ENCODE data around the gene RNF145. TPM values are rescaled to one million over a fixed set of nuclear protein-coding genes. Genes with fewer than 3 reads are reported as not detected.
"Not testable (repeated sequence)": the region's sequence is repeated elsewhere in the genome, so short reads cannot be mapped to it uniquely, and the experiment has no call there.

RNF145 gene, protein sequence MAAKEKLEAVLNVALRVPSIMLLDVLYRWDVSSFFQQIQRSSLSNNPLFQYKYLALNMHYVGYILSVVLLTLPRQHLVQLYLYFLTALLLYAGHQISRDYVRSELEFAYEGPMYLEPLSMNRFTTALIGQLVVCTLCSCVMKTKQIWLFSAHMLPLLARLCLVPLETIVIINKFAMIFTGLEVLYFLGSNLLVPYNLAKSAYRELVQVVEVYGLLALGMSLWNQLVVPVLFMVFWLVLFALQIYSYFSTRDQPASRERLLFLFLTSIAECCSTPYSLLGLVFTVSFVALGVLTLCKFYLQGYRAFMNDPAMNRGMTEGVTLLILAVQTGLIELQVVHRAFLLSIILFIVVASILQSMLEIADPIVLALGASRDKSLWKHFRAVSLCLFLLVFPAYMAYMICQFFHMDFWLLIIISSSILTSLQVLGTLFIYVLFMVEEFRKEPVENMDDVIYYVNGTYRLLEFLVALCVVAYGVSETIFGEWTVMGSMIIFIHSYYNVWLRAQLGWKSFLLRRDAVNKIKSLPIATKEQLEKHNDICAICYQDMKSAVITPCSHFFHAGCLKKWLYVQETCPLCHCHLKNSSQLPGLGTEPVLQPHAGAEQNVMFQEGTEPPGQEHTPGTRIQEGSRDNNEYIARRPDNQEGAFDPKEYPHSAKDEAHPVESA
- 79.7 and 80.8 TPM in 2 replicates for polyA plus RNA-seq (2014; cell fraction: cytosol; rRNA removed)
- 39.5 and 44.8 TPM in 2 replicates for polyA plus RNA-seq (2014; cell fraction: nucleus; rRNA removed)

- peak; percentile 80 for DNase-seq (ENCODE audit: low spot score)
Measured at GRCh38 chr5:159209438-159210209, at the start of gene RNF145. Gene RNF145, minus strand, starts transcription at chr5:159209553. Its CDS starts 5,936 bp downstream, at chr5:159203617.

- no peak for DNase-seq (ENCODE audit: low spot score)
Measured at GRCh38 chr5:159258361-159258760, 49.0 kb upstream of the RNF145 start.

DNA sequence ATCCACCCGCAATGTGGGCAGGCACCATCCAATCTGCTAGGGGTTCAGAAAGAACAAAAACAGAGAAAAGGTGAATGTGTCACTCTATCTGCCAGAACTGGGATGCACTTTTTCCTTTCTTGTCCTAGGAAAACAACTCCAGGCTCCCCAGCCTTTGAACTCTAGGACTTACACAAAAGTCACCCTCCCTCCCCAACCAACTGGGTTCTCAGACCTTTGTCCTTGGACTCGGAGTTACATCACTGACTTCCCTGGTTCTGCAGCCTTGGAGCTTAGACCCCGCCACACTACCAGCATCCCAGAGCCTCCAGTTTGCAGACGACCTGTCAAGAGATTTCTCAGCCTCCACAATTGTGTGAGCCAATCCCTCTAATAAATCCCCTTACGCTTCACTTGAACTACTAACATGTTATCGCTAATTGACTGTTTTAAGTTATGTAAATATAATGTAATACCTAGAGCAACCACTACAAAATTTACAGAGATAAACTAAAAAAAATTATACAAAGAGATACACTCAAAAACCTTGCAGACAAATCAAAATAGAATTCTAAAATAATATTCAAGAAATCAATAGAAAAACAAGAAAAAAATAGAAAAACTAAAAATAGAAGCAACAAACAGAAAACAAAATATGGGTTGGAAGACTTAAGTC lies 48.4 kb upstream of the RNF145 start:
- no peak for DNase-seq (ENCODE audit: low spot score)

DNA sequence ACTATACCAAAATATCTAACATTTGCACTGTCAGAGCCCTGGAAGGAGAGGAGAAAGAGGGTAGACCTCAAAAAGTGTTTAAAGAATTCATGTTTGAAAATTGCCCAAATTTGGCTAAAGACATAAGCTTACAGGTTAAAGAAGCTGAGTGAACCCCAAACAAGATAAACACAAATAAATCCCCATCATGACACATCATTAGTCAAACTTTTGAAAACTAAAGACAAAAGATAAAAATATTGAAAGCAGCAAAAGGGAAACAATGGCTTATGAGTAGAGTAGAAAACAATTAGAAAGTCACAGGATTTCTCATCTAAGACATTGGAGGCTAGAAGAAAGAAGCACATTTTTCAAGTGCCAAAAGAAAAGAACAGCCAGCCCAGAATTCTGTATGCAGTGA lies 47.7 kb upstream of the RNF145 start:
- no peak for DNase-seq (ENCODE audit: low spot score)

DNA sequence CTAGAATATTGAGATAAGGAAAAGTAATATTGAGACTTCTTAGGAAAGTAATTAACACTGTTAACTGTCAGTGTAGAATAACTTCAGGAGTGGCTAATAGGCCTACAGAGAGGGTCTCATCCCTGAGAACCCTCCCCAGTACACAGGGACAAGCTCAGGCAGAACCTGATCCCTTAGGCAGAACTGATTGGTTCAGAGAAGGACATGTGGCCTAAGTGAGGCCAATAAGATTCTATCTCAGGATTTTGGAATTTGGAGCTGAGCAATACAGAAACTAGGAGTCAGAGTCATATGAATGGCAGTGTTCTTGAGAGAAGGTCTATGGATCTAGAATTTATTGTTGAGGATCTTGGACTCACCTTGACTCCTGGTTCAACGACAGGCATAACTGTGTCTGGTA lies 42.8 kb upstream of the RNF145 start:
- DNase-seq (ENCODE audit: low spot score) = no peak

GRCh38 chr5:159249158-159249557 lies 39.8 kb upstream of the RNF145 start:
- DNase-seq (ENCODE audit: low spot score) = no peak

- DNase-seq (ENCODE audit: low spot score) = no peak
Measured at GRCh38 chr5:159244890-159245289, 35.5 kb upstream of the RNF145 start.

- DNase-seq (ENCODE audit: low spot score) = no peak
Measured at GRCh38 chr5:159244163-159244562, 34.8 kb upstream of the RNF145 start.

- no peak for DNase-seq (ENCODE audit: low spot score)
Measured at GRCh38 chr5:159243385-159243784, 34.0 kb upstream of the RNF145 start.

GRCh38 chr5:159242656-159243055 lies 33.3 kb upstream of the RNF145 start:
- no peak for DNase-seq (ENCODE audit: low spot score)

DNA sequence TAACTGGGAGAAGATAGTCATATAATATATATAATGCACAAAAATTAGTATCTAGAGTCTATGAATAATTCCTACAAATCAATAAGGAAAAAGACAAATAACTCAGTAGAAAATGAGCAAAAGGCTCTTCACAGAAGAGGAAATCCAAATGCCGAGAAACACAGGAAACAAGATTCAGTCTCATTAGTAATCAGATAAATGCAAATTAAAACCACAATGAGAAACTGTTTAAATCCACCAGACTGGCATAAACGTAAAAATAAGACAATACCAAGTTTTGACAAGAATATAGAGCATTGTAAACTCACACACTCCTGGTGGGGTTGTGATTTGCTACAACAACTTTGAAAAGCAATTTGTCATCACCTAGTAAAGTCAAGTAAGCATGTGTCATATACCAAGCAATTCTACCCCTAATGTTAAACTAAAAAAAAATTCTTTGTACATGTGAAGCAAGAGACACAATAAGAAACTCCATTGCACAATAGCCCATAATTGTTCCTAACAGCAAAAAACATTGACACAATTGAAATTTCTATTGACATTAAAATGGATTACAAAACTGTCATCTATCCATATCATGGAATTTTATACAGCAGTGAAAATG lies 32.7 kb upstream of the RNF145 start:
- DNase-seq (ENCODE audit: low spot score) = no peak

- DNase-seq (ENCODE audit: low spot score) = no peak
Measured at GRCh38 chr5:159240301-159240870, 31.0 kb upstream of the RNF145 start.

DNA sequence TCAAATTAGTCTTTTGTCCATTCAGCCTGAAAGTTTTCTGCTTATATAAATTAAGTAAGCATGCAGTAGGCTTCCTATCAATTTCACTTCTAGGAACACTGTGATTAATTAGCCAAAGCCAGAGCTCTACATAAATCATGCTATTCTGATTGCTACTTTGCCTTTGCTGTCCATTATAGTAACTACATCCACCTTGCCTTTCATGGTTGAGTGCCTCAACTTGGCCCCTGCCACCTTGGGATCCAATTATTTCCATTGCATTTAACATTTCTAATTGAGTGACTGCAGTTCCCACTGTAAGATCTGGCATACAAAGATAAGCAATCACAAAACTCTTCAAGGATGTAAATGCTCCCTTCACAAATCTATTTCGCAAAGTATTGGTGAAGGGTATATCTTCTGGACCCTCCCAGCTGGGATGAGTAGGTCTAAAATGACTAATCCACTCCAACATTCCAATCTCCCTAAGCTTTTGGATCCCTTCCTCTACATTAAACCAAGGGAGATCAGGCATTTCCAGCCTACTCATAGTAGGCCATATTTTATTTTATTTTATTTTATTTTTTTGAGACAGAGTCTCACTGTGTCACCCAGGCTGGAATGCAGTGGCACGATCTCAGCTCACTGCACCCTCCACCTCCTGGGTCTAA lies 26.6 kb upstream of the RNF145 start:
- DNase-seq (ENCODE audit: low spot score) = peak; percentile 28

DNA sequence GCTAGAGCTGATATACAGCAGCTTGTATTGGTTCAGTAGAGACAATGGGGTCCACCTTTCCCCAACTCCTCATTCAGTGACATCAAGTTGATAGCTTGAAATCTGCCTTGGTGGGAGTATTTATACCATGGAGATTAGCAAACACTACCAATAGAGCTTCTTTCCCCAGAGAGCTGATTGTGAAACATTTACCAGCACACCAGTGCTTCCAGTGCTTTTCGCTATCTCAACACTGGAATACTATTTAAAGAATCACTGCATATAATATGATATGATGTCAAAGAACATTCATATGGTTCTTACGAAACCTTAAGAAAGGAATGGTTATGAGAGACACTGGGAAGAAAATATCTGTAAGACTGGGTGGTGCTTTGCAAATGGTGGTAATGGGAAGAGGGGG lies 21.8 kb upstream of the RNF145 start:
- DNase-seq (ENCODE audit: low spot score) = no peak

GRCh38 chr5:159230657-159231056 lies 21.3 kb upstream of the RNF145 start:
- DNase-seq (ENCODE audit: low spot score) = no peak

DNA sequence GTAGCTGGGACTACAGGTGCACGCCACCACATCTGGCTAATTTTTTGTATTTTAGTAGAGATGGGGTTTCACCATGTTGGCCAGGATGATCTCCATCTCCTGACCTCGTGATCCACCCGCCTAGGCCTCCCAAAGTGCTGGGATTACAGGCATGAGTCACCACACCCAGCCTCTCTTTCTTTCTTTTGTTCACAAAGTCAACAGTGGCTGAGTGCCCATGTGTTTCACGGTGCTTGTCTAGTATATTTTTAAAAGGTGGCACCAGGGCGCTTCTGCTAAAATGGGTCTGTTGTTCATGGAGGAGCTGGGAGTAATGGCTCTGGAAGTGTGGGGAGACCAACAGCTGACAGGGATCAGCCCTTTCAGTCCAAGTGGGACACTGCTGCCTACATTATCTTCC lies 18.7 kb upstream of the RNF145 start:
- DNase-seq (ENCODE audit: low spot score) = not testable (repeated sequence)

- no peak for DNase-seq (ENCODE audit: low spot score)
Measured at GRCh38 chr5:159227452-159227851, 18.1 kb upstream of the RNF145 start.

DNA sequence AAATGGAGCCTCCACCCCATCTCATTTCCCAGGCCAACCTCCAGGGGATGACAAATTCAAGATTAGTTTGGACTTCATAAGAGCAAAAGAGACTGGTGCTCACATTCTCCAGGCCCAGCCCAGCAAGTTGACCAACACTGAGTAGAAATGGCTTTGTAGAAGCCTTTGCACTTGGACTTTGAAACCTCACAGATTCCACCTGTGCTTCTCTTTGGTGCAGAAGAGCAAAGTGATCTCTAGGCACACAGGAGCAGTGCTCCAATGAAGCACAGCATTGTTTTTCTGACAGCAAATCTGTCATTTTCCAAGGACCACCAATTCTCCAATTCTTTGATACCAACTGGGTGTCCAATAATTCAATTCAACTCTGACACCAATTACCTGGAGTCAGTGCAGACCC lies 17.1 kb upstream of the RNF145 start:
- DNase-seq (ENCODE audit: low spot score) = no peak

DNA sequence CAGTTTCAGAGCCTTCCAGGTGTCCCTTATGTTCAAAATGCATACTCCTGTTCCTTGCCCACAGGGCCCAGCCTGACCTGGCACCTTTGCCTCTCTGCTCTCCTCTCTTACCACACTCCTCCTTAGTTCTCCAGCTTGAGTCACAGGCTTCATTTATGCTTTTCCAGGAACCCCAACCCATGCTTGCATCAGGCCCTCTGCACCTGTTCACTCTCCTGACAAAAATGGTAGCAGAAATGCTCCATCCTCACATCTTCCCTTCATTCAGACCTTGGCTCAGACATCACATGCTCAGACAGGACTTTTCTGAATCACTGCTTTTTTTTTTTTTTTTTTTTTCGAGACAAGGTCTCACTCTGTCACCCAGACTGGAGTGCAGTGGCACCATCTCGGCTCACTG lies 15.1 kb upstream of the RNF145 start:
- no peak for DNase-seq (ENCODE audit: low spot score)

DNA sequence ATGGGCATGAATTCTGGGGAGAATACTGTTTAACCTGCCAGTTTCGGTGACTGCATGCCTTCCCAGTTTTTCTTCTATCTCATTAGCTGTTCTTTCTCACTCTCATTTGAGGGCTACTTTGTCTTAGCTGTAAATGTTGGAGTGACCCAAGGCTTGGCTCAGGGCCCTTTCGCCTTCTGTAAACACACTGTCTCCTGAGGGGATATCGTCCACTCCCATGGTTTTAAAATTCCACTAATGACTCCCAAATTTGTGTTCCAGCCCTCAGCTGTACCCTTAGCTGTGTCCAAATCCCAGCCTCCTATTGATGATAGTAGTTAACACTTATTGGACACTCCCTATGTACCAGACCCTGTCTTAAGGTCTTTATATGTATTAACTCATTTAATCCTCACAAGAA lies 14.1 kb upstream of the RNF145 start:
- no peak for DNase-seq (ENCODE audit: low spot score)

All from SK-N-DZ (cell line).